Subcutaneous abdominal adipose tissue (tissue), 5 donors: ENCODE measurements around the gene DENND11.

Experiments
- H3K27ac ChIP-seq: one replicate; pipeline ENCODE4 v1.7.0; 2013; ENCODE audit warnings: low read depth, mild to moderate bottlenecking, inconsistent platforms, low read length, moderate library complexity
- H3K27me3 ChIP-seq, 5 donors: one replicate each; pipeline ENCODE4 v1.7.0; 2013; ENCODE audit warnings: low read length in 5 of 5, inconsistent platforms in 1 of 5; ENCODE audit not compliant: control insufficient read depth in 5 of 5, insufficient read depth in 4 of 5
- H3K36me3 ChIP-seq, 5 donors: one replicate each; pipeline ENCODE4 v1.7.0; 2013; ENCODE audit warnings: low read length in 5 of 5; ENCODE audit not compliant: control insufficient read depth in 5 of 5, insufficient read depth in 5 of 5
- H3K4me1 ChIP-seq, 5 donors: one replicate each; pipeline ENCODE4 v1.7.0; 2013; ENCODE audit warnings: low read length in 5 of 5, mild to moderate bottlenecking in 3 of 5, moderate library complexity in 1 of 5; ENCODE audit not compliant: control insufficient read depth in 5 of 5, insufficient read depth in 5 of 5
- H3K4me3 ChIP-seq, 5 donors: one replicate each; pipeline ENCODE4 v1.7.0; 2013; ENCODE audit warnings: low read length in 5 of 5, low read depth in 1 of 5
- H3K9ac ChIP-seq, 5 donors: one replicate each; pipeline ENCODE4 v1.7.0; 2013; ENCODE audit warnings: low read length in 5 of 5, mild to moderate bottlenecking in 4 of 5, moderate library complexity in 3 of 5
- H3K9me3 ChIP-seq, 5 donors: one replicate each; pipeline ENCODE4 v1.7.0; 2013; ENCODE audit warnings: low read length in 5 of 5; ENCODE audit not compliant: control insufficient read depth in 5 of 5
- donor health status: healthy.
- donor health status: healthy.
- donor health status: healthy.
- donor health status: healthy.
- donor health status: healthy.

The DENND11 gene

GRCh38 chr7:141671705-141672496 is 30.1 kb downstream of the DENND11 start:
- Histone ChIP-seq H3K27me3 (no peaks in the 10 kb centered on the region), H3K4me3 (no peak overlapping the region), H3K9ac (no peak overlapping the region), H3K4me1 (peaks cover 0 to 19% (median 14%) of the 10 kb centered on the region in 5 donors), H3K27ac (no peak overlapping the region), H3K9me3 (no peaks in the 10 kb centered on the region), H3K36me3 (peaks cover 2 to 21% (median 6%) of the 10 kb centered on the region in 5 donors)

GRCh38 chr7:141668853-141669252 is 33.1 kb downstream of the DENND11 start:
- no peaks in the 10 kb centered on the region for H3K27me3 ChIP-seq
- H3K27ac ChIP-seq = no peak overlapping the region
- no peak overlapping the region for H3K4me3 ChIP-seq
- no peaks in the 10 kb centered on the region for H3K9me3 ChIP-seq
- no peak overlapping the region for H3K9ac ChIP-seq
- peaks cover 6 to 43% (median 26%) of the 10 kb centered on the region in 5 donors for H3K36me3 ChIP-seq
- peaks cover 0 to 8% (median 4%) of the 10 kb centered on the region in 5 donors for H3K4me1 ChIP-seq

GRCh38 chr7:141666071-141666470 is 35.9 kb downstream of the DENND11 start:
- Histone ChIP-seq H3K27ac (no peak overlapping the region), H3K9me3 (no peaks in the 10 kb centered on the region), H3K4me3 (no peak overlapping the region), H3K4me1 (peaks cover 0 to 10% (median 8%) of the 10 kb centered on the region in 5 donors), H3K36me3 (peaks cover 2 to 57% (median 50%) of the 10 kb centered on the region in 5 donors), H3K27me3 (no peaks in the 10 kb centered on the region), H3K9ac (no peak overlapping the region)

GRCh38 chr7:141665208-141666035 is 36.5 kb downstream of the DENND11 start:
- no peaks in the 10 kb centered on the region for H3K27me3 ChIP-seq
- H3K4me3 ChIP-seq = no peak overlapping the region
- peaks cover 4 to 55% (median 51%) of the 10 kb centered on the region in 5 donors for H3K36me3 ChIP-seq
- H3K9ac ChIP-seq = no peak overlapping the region
- H3K27ac ChIP-seq = no peak overlapping the region
- peaks cover 0 to 10% (median 8%) of the 10 kb centered on the region in 5 donors for H3K4me1 ChIP-seq
- H3K9me3 ChIP-seq = no peaks in the 10 kb centered on the region

- H3K27me3 ChIP-seq = no peaks in the 10 kb centered on the region
- H3K4me3 ChIP-seq = no peak overlapping the region
- no peak overlapping the region for H3K27ac ChIP-seq
- no peak overlapping the region for H3K9ac ChIP-seq
- H3K4me1 ChIP-seq = peaks cover 0 to 16% (median 10%) of the 10 kb centered on the region in 5 donors
- H3K9me3 ChIP-seq = no peaks in the 10 kb centered on the region
- H3K36me3 ChIP-seq = peaks cover 3 to 63% (median 55%) of the 10 kb centered on the region in 5 donors
These were observed 37.5 kb downstream of the DENND11 start for GRCh38 chr7:141664450-141664849.

DNA sequence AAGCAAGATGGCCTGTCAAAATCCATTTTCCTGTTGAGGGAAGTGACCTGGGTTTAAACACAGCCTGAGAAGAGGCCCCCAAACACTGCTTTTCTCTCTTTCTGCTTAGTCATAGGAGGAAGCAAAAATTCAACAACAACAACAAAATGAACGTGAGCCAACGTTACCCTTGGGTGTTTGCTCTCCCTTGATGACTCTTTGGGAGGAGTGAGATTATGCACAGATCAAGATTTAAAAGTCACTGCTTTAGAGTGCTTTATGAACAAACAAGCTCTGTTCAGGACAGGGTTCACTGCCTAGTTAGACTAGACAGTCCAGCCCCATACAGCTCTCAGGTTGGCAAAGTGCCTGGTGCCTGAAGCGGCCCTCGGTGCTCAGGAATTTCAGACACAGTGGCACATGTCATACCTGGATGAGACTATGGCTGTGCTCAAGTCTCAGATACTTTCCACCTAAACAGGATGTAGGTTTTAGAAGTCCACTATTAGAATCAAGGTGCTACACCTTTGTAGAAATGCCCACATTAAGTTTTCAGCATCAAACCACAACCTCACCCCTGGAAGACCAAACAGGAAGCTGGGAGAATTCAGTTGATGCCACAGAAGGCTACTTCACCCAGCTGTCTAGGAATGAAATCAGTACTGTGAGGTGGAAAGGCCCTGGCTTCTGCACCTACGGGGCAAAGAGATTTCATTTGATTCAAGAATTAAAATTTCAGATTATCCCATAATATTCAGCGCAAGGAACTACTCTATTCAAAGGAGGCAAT is 38.7 kb downstream of the DENND11 start:
- H3K4me3 ChIP-seq = no peak overlapping the region
- H3K27me3 ChIP-seq = no peaks in the 10 kb centered on the region
- H3K9me3 ChIP-seq = no peaks in the 10 kb centered on the region
- H3K27ac ChIP-seq = no peak overlapping the region
- peaks cover 0 to 18% (median 10%) of the 10 kb centered on the region in 5 donors for H3K4me1 ChIP-seq
- peaks cover 3 to 70% (median 63%) of the 10 kb centered on the region in 5 donors for H3K36me3 ChIP-seq
- no peak overlapping the region for H3K9ac ChIP-seq

GRCh38 chr7:141660259-141660658 is 41.7 kb downstream of the DENND11 start:
- H3K9me3 ChIP-seq = no peaks in the 10 kb centered on the region
- H3K36me3 ChIP-seq = peaks cover 3 to 60% (median 53%) of the 10 kb centered on the region in 5 donors
- H3K4me1 ChIP-seq = peaks cover 0 to 18% (median 10%) of the 10 kb centered on the region in 5 donors
- no peak overlapping the region for H3K4me3 ChIP-seq
- H3K27ac ChIP-seq = no peak overlapping the region
- no peaks in the 10 kb centered on the region for H3K27me3 ChIP-seq
- H3K9ac ChIP-seq = no peak overlapping the region

- H3K4me1 ChIP-seq = peaks cover 0 to 21% (median 10%) of the 10 kb centered on the region in 5 donors
- no peak overlapping the region for H3K9ac ChIP-seq
- no peaks in the 10 kb centered on the region for H3K9me3 ChIP-seq
- H3K4me3 ChIP-seq = no peak overlapping the region
- H3K27me3 ChIP-seq = no peaks in the 10 kb centered on the region
- no peak overlapping the region for H3K27ac ChIP-seq
- peaks cover 3 to 53% (median 46%) of the 10 kb centered on the region in 5 donors for H3K36me3 ChIP-seq
These were observed 42.5 kb downstream of the DENND11 start for GRCh38 chr7:141659501-141659900.

DNA sequence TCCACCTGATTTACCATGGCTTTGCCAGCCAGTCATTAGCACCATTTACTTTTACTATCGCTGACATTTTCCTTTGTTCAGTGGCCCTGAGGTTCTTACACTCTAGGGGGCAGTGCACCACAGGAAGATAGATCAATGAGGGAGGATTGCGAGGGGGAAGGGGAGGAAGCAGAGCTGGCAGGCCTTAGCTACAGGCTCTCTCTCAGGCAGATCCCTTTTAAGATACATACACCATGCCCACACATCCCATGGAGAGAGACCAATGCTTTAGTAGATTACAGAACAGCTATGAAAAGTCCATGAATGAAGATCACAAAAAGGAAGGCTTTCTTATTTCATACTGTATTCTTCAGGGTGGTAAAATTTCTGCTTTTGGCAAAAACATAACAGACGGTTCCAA is 47.4 kb downstream of the DENND11 start:
- no peaks in the 10 kb centered on the region for H3K27me3 ChIP-seq
- H3K9me3 ChIP-seq = no peaks in the 10 kb centered on the region
- peaks cover 4 to 17% (median 9%) of the 10 kb centered on the region in 5 donors for H3K4me1 ChIP-seq
- no peak overlapping the region for H3K4me3 ChIP-seq
- H3K36me3 ChIP-seq = peaks cover 6 to 27% (median 20%) of the 10 kb centered on the region in 5 donors
- H3K9ac ChIP-seq = no peak overlapping the region
- H3K27ac ChIP-seq = no peak overlapping the region
